ENCODE data around the gene RBM4.
A peak's percentile ranks its signal among the peaks of the same experiment; 100 is the strongest.

RBM4 gene

GRCh38 chr11:66619080-66619554, 19.4 kb upstream of the RBM4 start:
- H3K4me3 ChIP-seq (ENCODE audit: low read depth, low read length), result peak overlapping the region; percentile 80
- TF ChIP-seq, protein P1, sequence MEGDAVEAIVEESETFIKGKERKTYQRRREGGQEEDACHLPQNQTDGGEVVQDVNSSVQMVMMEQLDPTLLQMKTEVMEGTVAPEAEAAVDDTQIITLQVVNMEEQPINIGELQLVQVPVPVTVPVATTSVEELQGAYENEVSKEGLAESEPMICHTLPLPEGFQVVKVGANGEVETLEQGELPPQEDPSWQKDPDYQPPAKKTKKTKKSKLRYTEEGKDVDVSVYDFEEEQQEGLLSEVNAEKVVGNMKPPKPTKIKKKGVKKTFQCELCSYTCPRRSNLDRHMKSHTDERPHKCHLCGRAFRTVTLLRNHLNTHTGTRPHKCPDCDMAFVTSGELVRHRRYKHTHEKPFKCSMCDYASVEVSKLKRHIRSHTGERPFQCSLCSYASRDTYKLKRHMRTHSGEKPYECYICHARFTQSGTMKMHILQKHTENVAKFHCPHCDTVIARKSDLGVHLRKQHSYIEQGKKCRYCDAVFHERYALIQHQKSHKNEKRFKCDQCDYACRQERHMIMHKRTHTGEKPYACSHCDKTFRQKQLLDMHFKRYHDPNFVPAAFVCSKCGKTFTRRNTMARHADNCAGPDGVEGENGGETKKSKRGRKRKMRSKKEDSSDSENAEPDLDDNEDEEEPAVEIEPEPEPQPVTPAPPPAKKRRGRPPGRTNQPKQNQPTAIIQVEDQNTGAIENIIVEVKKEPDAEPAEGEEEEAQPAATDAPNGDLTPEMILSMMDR (IDR thresholded peaks at IDR 0.05; ENCODE audit: low read depth, low read length, missing control alignments), result no peak
- DNase-seq (ENCODE audit: low read depth), result peak; percentile 27

DNA sequence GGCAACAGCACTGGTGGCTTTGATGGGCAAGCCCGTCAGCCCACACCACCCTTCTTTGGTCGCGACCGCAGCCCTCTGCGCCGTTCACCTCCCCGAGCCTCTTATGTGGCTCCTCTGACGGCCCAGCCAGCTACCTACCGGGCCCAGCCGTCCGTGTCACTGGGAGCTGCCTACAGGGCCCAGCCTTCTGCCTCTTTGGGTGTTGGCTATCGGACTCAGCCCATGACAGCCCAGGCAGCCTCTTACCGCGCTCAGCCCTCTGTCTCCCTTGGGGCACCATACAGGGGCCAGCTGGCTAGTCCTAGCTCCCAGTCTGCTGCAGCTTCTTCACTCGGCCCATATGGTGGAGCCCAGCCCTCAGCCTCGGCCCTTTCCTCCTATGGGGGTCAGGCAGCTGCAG, 14.1 kb upstream of the RBM4 start:
- no peak for DNase-seq (ENCODE audit: low read depth)
- TF ChIP-seq, protein P1 (IDR thresholded peaks at IDR 0.05; ENCODE audit: low read depth, low read length, missing control alignments), result no peak
- H3K4me3 ChIP-seq (ENCODE audit: low read depth, low read length), result no peak overlapping the region

GRCh38 chr11:66625041-66625751, 13.3 kb upstream of the RBM4 start:
- H3K4me3 ChIP-seq (ENCODE audit: low read depth, low read length), result no peak overlapping the region
- TF ChIP-seq, protein P1 (IDR thresholded peaks at IDR 0.05; ENCODE audit: low read depth, low read length, missing control alignments), result no peak
- no peak for DNase-seq (ENCODE audit: low read depth)

DNA sequence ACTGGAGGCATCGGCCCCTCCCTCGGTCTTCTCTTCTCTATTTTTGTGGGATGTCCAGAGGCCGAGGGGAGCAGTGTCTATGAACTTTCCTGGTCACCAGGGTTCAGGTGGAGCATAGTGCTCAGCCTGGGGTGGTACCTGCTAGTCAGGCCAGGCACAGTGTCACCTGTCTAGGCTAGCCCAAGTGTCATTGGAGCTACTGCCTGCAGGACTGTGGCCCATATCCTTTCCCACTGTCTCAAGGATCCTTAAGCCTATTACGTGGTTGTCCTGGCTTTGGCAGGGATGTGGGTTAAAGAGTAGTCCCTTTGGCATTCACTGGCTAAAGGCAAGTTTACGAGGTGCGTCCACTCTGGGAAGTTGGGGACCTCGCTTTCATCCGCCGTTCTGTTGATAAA, 12.8 kb upstream of the RBM4 start:
- TF ChIP-seq, protein P1 (IDR thresholded peaks at IDR 0.05; ENCODE audit: low read depth, low read length, missing control alignments), result no peak
- DNase-seq (ENCODE audit: low read depth), result no peak
- no peak overlapping the region for H3K4me3 ChIP-seq (ENCODE audit: low read depth, low read length)

DNA sequence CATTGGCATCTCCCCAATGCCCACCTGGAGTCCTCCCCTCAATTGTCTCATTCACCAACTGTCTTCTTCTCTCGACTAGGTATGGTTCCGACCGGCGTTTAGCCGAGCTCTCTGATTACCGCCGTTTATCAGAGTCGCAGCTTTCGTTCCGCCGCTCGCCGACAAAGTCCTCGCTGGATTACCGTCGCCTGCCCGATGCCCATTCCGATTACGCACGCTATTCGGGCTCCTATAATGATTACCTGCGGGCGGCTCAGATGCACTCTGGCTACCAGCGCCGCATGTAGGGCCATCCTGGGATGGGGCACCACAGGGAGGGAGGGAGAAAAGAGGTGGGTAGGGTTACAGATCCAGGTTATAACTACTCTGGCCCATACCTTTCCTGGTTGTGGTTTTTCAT, 12.1 kb upstream of the RBM4 start:
- TF ChIP-seq, protein P1 (IDR thresholded peaks at IDR 0.05; ENCODE audit: low read depth, low read length, missing control alignments), result no peak
- DNase-seq (ENCODE audit: low read depth), result no peak
- H3K4me3 ChIP-seq (ENCODE audit: low read depth, low read length), result no peak overlapping the region

DNA sequence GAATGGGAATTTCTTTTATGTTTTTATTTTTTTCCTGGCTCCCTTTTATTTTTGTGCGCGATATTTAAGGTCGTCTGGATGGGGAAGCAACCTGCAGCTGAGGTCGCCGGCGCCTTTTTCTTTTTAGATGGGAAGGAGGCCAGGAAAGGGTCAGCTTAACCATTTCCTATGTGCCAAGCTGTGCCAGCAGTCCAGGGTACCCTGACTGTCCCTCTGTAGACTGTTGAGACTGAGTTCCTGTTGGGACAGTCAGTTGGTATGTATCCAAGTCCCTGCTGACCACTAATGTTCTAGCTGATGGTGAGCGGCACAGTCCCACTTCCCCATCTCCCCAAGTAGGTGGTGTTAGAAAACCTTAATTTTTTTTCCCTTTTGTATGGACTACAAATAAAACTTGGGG, 11.6 kb upstream of the RBM4 start:
- H3K4me3 ChIP-seq (ENCODE audit: low read depth, low read length), result no peak overlapping the region
- DNase-seq (ENCODE audit: low read depth), result no peak
- TF ChIP-seq, protein P1 (IDR thresholded peaks at IDR 0.05; ENCODE audit: low read depth, low read length, missing control alignments), result no peak

- TF ChIP-seq, protein P1 (IDR thresholded peaks at IDR 0.05; ENCODE audit: low read depth, low read length, missing control alignments), result no peak
- H3K4me3 ChIP-seq (ENCODE audit: low read depth, low read length), result no peak overlapping the region
- no peak for DNase-seq (ENCODE audit: low read depth)
Observed at GRCh38 chr11:66628061-66628603, 10.4 kb upstream of the RBM4 start.
